Endothelial cell (in vitro differentiated cells): ENCODE measurements around the gene ZSWIM6. TPM values are rescaled to one million over a fixed set of nuclear protein-coding genes. Genes with fewer than 3 reads are reported as not detected.
A peak's percentile ranks its signal among the peaks of the same experiment; 100 is the strongest.

Experiments
- DNase-seq: peaks from one replicate; pipeline ENCODE4 v3.0.0; 2021; ENCODE audit warnings: low spot score
- H3K27ac Mint-ChIP-seq: one replicate; pipeline ENCODE4 v1.8.0; 2021; ENCODE audit warnings: mixed read lengths, inconsistent platforms; ENCODE audit not compliant: unreplicated experiment
- H3K27me3 Mint-ChIP-seq: one replicate; pipeline ENCODE4 v1.8.0; 2021; ENCODE audit warnings: mild to moderate bottlenecking, moderate library complexity, mixed read lengths, inconsistent platforms; ENCODE audit not compliant: unreplicated experiment
- H3K36me3 Mint-ChIP-seq: one replicate; pipeline ENCODE4 v1.8.0; 2021; ENCODE audit warnings: mild to moderate bottlenecking, low read depth, mixed read lengths, inconsistent platforms; ENCODE audit not compliant: unreplicated experiment
- H3K4me1 Mint-ChIP-seq: one replicate; pipeline ENCODE4 v1.8.0; 2021; ENCODE audit warnings: mild to moderate bottlenecking, mixed read lengths, inconsistent platforms; ENCODE audit not compliant: unreplicated experiment
- H3K4me3 Mint-ChIP-seq: one replicate; pipeline ENCODE4 v1.8.0; 2021; ENCODE audit warnings: mild to moderate bottlenecking, mixed read lengths, inconsistent platforms; ENCODE audit not compliant: unreplicated experiment
- H3K9me3 Mint-ChIP-seq: one replicate; pipeline ENCODE4 v1.8.0; 2021; ENCODE audit warnings: mixed read lengths, inconsistent platforms; ENCODE audit not compliant: unreplicated experiment
- total RNA-seq: library from RNA; stranded (reverse); fragmentation: NEBNext Ultra II Directional; extraction: Animal tissue kit (Norgen Biotek cat#: 25700); gene quantifications from one replicate; pipeline ENCODE4 v1.2.1, GENCODE V29; 2021; ENCODE audit not compliant: unreplicated experiment
- TF ChIP-seq, protein P1 (sequence below): fragments of 200-600 bp; sonication (generic); IDR thresholded peaks from one replicate; pipeline ENCODE4 v1.5.0; 2021; ENCODE audit warnings: antibody characterized with exemption; ENCODE audit not compliant: unreplicated experiment

The ZSWIM6 gene
- total RNA-seq, 1 donor from 2014 or later: 77.0 TPM

DNA sequence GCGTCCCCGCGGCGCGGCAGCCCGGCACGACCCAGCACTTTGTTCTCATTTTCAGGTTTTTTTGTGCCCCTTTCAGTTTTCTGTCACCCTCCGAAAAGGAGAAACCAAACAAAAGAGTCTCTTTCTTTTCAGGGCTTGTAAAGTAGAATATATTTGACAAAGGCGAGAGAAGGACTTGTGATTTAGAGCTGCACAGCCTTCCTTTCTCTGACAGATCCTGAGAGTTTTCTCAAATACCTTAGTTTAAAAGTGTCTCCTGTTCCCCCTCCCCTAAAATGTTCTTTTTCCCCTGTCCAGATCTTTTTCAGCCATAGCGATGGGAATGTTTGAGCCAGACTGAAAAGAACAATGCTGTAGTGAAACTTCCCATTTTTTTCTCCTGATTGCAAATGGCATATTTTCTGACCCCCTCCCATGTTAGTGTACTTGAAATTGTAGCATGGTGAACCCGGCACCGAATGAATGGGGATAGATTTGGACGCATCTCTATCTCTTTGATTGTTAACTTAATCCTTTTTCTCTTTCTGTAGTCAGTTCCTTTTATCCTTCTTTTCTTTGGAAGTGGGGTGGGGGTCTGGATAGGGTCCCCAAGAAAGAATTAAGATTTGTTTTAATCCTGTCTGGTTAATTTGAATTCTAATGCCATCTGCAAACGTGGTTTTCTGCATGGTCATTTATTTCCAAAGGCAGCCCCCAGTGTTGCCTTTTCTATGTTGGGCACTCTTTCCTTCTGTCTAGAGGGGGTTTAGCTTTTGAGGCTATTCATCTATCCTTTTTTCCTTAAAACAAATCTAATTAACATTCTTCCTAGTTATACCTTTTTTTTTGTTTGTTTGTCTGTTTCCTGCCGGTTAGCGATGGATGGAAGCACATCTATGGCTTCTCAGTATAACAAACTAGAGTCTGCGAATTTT lies 2.2 kb downstream of the ZSWIM6 start:
- DNase-seq: no peak
- TF ChIP-seq, protein P1, sequence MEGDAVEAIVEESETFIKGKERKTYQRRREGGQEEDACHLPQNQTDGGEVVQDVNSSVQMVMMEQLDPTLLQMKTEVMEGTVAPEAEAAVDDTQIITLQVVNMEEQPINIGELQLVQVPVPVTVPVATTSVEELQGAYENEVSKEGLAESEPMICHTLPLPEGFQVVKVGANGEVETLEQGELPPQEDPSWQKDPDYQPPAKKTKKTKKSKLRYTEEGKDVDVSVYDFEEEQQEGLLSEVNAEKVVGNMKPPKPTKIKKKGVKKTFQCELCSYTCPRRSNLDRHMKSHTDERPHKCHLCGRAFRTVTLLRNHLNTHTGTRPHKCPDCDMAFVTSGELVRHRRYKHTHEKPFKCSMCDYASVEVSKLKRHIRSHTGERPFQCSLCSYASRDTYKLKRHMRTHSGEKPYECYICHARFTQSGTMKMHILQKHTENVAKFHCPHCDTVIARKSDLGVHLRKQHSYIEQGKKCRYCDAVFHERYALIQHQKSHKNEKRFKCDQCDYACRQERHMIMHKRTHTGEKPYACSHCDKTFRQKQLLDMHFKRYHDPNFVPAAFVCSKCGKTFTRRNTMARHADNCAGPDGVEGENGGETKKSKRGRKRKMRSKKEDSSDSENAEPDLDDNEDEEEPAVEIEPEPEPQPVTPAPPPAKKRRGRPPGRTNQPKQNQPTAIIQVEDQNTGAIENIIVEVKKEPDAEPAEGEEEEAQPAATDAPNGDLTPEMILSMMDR: no peak
- Mint-ChIP-seq H3K27me3 (peaks cover 26% of the 10 kb centered on the region), H3K36me3 (peaks cover 34% of the 10 kb centered on the region), H3K9me3 (no peaks in the 10 kb centered on the region), H3K27ac (peak overlapping the region; percentile 90), H3K4me3 (peak overlapping the region; percentile 99), H3K4me1 (peaks cover 51% of the 10 kb centered on the region)

DNA sequence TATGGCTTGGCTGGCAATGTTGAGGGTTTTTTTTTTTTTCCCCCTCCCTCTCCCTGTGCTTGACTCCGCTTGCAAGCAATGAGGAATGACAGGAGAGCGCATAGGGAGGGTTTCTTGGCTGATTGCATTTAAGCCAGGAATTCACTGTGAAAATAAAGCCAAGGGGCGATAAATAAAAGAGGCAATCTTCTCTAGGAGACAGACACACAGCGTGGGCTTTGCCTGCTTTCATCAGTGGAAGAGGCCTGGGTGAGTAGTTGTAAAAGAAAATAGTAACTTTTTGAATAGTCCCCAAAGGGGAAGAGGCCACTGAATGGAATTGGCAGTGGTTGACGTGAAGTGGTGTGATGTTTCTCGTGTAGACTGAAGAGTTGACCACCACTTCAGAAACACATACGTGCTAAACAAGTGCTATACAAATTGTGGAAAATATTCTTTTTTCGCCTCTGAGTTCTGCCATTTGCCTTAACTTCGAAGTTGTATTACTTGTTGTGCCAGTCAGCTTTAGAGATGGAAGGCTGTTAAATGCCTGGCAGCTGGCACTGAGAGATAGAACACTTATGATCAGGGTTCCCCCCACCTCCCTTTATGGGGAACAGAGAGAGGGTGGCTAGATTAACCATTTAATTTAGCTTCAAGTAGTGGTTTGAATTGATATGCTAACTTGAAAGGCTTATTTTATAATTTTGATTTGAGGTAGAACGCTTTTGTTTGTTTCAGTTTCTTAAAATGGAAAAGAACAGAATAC lies 3.0 kb downstream of the ZSWIM6 start:
- peaks cover 31% of the 10 kb centered on the region for H3K36me3 Mint-ChIP-seq
- peaks cover 21% of the 10 kb centered on the region for H3K27me3 Mint-ChIP-seq
- H3K27ac Mint-ChIP-seq: peak overlapping the region; percentile 90
- H3K4me3 Mint-ChIP-seq: peak overlapping the region; percentile 99
- H3K4me1 Mint-ChIP-seq: peaks cover 48% of the 10 kb centered on the region
- no peaks in the 10 kb centered on the region for H3K9me3 Mint-ChIP-seq
- TF ChIP-seq, protein P1: no peak
- DNase-seq: no peak

DNA sequence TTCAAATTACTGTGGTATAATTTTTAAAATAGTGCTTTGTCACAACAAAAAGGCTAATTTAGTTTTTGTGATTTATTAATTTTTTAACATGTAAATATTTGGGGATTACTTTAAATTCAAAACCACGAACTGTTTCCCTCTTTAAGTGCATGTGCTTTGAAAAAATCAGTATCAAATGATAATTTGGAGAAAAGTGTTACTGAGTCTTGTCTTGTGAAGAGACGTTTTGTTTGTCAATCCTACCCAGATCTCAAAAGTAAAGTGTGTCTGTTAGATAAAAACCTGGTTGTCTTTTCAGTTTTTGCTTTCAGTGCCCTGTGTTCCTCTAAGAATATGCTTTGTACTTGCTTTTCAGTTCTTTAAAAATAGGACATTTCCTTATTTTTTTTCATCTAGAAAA lies 7.7 kb downstream of the ZSWIM6 start:
- Mint-ChIP-seq H3K27ac (no peak overlapping the region), H3K4me1 (peaks cover 53% of the 10 kb centered on the region), H3K36me3 (peaks cover 18% of the 10 kb centered on the region), H3K27me3 (peaks cover 3% of the 10 kb centered on the region), H3K9me3 (no peaks in the 10 kb centered on the region), H3K4me3 (no peak overlapping the region)
- TF ChIP-seq, protein P1: no peak
- DNase-seq: no peak

DNA sequence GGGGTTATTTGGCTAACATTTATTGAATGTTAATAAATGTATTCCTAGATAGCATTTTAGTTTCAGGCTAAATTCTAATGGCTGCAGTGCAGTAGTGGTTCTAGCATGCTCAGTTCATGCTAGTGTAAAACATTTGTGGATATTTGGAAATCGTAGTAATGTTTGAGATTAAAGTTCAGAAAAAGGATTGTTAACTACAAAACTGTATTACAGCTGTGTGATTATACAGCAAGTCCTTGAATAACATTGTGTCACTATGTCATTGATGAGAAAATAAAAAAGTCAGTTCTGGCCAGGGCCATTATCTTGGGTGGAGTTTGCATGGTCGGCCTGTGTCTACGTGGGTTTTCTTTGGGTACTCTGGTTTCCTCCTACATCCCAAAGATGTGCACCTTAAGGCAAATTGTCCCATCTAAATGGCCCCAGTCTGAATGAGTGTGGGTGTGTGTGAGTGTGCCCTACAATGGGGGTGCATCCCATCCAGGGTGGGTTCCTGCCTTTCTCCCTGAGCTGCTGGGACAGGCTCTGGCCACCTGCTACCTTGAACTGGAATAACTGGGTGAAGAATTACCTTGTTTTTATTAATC lies 8.8 kb downstream of the ZSWIM6 start:
- Mint-ChIP-seq H3K36me3 (peaks cover 12% of the 10 kb centered on the region), H3K4me3 (no peak overlapping the region), H3K9me3 (no peaks in the 10 kb centered on the region), H3K4me1 (peaks cover 50% of the 10 kb centered on the region), H3K27ac (no peak overlapping the region), H3K27me3 (peaks cover 2% of the 10 kb centered on the region)
- no peak for DNase-seq
- TF ChIP-seq, protein P1: no peak
